GM21723 (cell line): ENCODE measurements around the gene KCTD3.

Experiments
- ATAC-seq: cut with Tn5 transposase; IDR thresholded peaks from one replicate; pipeline ENCODE4 v1.9.1; 2021; ENCODE audit warnings: mild to moderate bottlenecking, moderate library complexity; ENCODE audit not compliant: unreplicated experiment

Gene KCTD3

GRCh38 chr1:215556996-215557395, 10.1 kb upstream of the KCTD3 start:
- no peak for ATAC-seq

GRCh38 chr1:215557504-215557903, 9.6 kb upstream of the KCTD3 start:
- ATAC-seq, result no peak

GRCh38 chr1:215557992-215558626, 9.0 kb upstream of the KCTD3 start:
- ATAC-seq, result no peak

- ATAC-seq, result peak; percentile 65
These were observed 591 bp downstream of the KCTD3 start for GRCh38 chr1:215567491-215568298.

- peak; percentile 1 for ATAC-seq
These were observed 1.2 kb downstream of the KCTD3 start for GRCh38 chr1:215568299-215568692.

GRCh38 chr1:215569986-215570824, 3.1 kb downstream of the KCTD3 start:
- ATAC-seq, result no peak

GRCh38 chr1:215581896-215582295, 14.8 kb downstream of the KCTD3 start:
- no peak for ATAC-seq

- ATAC-seq, result no peak
These were observed 16.2 kb downstream of the KCTD3 start for GRCh38 chr1:215583185-215583749.

GRCh38 chr1:215584389-215584788, 17.3 kb downstream of the KCTD3 start:
- ATAC-seq, result no peak

GRCh38 chr1:215589650-215590435, 22.7 kb downstream of the KCTD3 start:
- no peak for ATAC-seq

- ATAC-seq, result no peak
These were observed 23.8 kb downstream of the KCTD3 start for GRCh38 chr1:215590779-215591491.

GRCh38 chr1:215594640-215595039, 27.5 kb downstream of the KCTD3 start:
- no peak for ATAC-seq

GRCh38 chr1:215595231-215595630, 28.1 kb downstream of the KCTD3 start:
- no peak for ATAC-seq

- no peak for ATAC-seq
These were observed 30.9 kb downstream of the KCTD3 start for GRCh38 chr1:215597961-215598360.

- no peak for ATAC-seq
These were observed 32.4 kb downstream of the KCTD3 start for GRCh38 chr1:215599418-215600074.

- peak; percentile 49 for ATAC-seq
These were observed 33.2 kb downstream of the KCTD3 start for GRCh38 chr1:215600258-215600792.

- no peak for ATAC-seq
These were observed 33.8 kb downstream of the KCTD3 start for GRCh38 chr1:215600867-215601266.

- no peak for ATAC-seq
These were observed 34.2 kb downstream of the KCTD3 start for GRCh38 chr1:215601276-215601675.

GRCh38 chr1:215603319-215603718, 36.2 kb downstream of the KCTD3 start:
- ATAC-seq, result no peak
